OCI-M2 (cell line): Measurements from ENCODE around the gene CDKAL1.
A peak's percentile ranks its signal among the peaks of the same experiment; 100 is the strongest.
"Not testable (repeated sequence)": the region's sequence is repeated elsewhere in the genome, so short reads cannot be mapped to it uniquely, and the experiment has no call there.

Experiments used
- DNase-seq: peaks from one replicate; lab custom pipeline; 2025; ENCODE audit not compliant: unreplicated experiment; lab: John Stamatoyannopoulos, UW

Gene CDKAL1

GRCh38 chr6:20827798-20828197 is 293.5 kb downstream of the CDKAL1 start:
- DNase-seq, result no peak

DNA sequence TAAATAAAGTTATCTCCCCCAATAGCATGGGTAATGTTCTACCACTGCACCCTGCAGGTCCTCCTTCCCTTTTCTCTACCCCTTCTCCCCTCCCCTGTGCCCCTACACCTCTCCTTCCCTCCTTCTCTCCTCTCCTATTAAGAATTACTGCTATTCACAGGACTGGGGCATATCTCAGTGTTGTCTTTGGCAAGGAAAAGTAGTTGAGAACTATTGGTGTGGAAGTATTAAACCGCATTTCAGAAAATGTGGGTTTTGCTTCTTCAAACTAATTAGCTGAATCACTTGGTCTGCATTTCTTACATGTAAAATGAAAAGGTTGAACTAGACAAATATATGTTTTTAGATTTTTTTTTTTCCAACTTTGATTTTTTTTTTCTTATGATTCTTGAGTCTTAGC is 296.3 kb downstream of the CDKAL1 start:
- no peak for DNase-seq

DNA sequence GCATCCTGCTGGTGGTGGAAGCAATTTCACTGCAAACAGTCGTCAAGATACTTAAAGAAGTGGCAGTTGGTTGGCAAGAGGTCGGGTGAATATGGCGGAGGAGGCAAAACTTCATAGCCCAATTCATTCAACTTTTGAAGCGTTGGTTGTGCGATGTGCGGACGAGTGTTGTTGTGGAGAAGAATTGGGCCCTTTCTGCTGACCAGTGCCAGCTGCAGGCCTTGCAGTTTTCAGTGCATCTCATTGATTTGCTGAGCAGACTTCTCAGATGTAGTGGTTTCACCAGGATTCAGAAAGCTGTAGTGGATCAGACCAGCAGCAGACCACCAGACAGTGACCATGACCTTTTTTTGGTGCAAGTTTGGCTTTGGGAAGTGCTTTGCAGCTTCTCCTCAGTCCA is 297.0 kb downstream of the CDKAL1 start:
- not testable (repeated sequence) for DNase-seq

DNA sequence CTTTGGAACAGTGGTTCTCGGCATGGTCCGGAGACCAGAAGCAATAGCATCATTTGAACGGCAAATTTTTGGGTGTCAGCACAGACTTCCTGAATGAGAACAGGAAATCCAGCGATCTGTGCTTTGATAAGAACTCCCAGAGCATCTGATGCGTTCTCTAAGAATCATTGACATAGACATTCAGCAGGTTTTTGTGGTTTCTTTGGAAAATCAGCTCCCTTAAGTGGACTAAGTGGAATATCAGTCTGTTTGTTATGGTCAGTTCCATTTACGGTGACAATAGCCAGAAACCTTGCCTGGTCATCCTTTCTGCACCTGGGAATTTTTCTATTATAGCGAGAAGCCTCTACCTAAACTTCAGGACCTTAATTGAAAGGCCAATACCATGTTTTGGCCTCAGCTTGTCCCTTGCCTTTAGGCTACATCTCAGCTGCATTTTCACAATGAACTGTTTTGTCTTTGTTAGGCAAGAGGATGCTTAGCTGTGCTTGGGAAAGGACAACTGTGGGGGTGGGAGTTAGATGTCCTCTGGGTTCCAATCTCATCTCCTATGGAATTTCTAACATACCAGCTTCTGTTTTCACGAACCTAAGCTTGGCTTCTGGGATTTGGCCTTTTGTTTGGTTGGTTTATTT is 299.7 kb downstream of the CDKAL1 start:
- DNase-seq, result no peak

DNA sequence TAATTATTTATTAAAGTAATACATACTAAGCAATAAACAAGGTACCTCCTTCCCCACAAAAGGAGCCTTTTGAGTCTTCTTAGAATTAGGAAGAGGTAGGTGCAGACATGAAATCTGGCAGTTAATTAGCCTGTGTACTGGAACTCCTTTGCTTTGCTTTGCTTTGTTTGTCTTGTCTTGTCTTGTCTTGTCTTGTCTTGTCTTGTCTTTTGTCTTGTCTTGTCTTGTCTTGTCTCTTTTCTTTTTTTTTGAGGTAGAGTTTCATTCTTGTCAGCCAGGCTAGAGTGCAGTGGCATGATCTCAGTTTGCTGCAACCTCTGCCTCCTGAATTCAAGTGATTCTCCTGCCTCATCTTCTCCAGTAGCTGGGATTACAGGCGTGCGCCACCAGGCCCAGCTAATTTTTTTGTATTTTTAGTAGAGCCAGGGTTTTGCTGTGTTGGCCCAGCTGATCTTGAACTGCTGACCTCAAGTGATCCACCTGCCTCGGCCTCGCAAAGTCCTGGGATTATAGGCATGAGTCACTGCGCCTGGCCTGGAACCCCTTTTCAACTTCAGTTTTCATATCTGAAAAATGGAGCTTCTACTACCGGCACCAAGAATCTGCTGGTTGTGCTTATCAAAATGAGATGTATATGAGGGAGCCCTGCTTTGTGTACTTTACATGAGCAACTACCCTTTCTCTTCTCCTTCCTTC is 301.2 kb downstream of the CDKAL1 start:
- no peak for DNase-seq

DNA sequence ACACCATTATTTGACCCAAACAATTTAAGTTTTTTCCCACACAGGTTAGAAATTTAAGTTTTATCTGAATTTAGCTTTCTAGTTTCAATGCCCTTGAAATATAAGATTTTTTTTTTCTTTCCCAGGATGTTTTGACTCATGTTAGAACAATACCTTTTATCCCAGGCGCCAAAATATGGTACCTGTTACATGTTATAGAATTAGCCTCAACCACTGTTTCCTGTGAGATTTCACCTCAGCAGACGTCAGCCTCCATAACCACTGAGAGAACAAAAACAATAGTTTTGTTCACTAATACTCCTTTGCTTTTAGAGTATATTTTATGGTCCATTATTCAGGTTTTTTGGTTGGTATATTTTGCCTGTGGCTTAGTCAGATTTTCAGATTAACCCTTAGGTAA is 302.9 kb downstream of the CDKAL1 start:
- no peak for DNase-seq

- no peak for DNase-seq
These were observed 303.9 kb downstream of the CDKAL1 start for GRCh38 chr6:20838113-20838512.

GRCh38 chr6:20839630-20840029 is 305.4 kb downstream of the CDKAL1 start:
- DNase-seq, result no peak

GRCh38 chr6:20840675-20841074 is 306.4 kb downstream of the CDKAL1 start:
- DNase-seq, result no peak

GRCh38 chr6:20841806-20842205 is 307.5 kb downstream of the CDKAL1 start:
- no peak for DNase-seq

- no peak for DNase-seq
These were observed 311.3 kb downstream of the CDKAL1 start for GRCh38 chr6:20845592-20845991.

DNA sequence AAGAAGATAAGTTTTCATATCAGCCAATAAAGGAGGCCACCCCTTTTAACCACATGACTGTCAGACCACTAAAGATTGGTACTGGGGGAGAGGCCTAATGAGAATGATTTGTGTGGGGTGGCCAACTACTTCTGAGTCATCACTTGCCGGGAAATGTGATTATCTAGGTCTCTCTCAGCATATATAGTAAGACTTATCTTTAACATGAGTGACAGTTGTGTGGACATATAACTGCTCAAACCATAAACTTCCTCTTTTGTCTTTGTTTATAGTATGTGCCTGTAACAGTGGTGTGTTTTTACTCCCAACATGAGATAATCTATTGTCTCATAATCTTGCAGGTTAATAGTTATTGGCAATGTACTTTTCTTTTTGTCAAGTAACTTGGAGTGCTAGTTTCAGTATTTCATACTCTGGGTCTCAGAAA is 312.4 kb downstream of the CDKAL1 start:
- peak; percentile 68 for DNase-seq

- no peak for DNase-seq
These were observed 313.6 kb downstream of the CDKAL1 start for GRCh38 chr6:20847904-20848303.

DNA sequence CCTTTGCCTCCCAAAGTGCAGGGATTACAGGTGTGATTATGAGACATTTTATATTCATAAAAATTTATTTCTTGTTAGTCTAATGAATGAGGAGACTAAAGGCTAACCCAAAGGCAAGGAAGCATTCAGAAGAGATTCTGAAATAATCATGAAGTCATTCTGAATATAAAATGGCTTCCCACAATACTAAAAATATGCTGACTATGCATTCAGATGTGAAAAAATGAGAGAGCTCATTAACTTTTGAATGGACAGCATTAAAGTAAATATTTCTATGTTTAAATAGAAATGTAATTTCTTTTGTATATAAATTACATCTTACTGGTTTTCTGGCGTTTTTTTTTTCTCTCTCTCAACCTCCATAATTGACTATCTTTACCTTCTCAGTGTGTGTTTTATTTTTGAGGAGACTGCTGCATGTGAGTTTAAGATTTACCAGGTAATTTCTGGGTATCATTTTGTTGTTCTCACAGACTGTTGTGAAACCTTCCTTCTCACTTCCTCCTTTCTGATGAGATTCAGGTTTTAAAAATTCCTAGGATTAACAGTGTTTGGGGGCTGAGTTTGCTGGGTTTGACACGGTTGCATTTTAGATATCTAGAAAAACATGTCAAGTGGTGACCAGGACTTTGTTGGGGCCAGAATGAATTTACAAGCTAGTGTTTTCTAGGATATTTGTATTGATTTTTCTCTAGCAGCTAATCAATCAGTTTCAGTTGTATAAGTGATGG is 316.6 kb downstream of the CDKAL1 start:
- DNase-seq, result no peak

DNA sequence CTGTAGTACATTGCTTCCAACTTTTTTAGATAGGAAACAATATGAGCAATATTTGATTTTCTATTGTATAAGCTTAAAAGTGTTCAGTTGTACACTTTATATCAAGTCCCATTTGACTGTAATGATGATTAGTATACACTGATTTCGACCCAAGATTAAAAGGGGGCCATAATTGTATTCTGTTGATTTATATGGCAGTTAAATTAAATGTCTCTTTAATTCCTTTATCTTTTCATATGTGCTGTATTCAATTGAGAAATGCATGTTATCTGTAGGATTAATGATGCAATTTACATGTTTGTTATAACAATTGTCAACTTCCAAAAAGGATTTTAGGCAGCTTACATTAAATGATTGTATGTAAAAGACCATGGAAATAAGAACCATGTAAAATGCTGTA is 317.5 kb downstream of the CDKAL1 start:
- no peak for DNase-seq

DNA sequence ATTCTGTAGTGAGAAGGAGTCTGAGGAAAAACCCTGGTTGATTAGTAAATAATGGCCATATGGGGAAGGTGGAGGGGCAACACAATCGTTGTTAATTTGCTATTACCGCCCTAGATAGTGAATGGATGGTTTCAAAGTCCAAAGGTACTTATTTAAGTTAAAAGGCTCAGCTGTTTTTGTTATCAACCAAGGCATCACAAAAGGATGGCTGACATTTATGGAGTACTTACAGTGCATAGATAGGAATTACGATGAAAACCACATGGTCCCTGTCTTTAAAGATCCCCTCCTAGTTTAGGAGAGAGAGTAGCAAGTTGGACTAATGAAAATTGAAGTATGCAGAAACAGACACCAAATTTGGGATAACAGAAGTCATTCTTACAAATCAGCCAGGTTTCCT is 319.6 kb downstream of the CDKAL1 start:
- DNase-seq, result no peak

- DNase-seq, result no peak
These were observed 322.5 kb downstream of the CDKAL1 start for GRCh38 chr6:20856681-20857288.

- DNase-seq, result no peak
These were observed 327.2 kb downstream of the CDKAL1 start for GRCh38 chr6:20861481-20861880.

DNA sequence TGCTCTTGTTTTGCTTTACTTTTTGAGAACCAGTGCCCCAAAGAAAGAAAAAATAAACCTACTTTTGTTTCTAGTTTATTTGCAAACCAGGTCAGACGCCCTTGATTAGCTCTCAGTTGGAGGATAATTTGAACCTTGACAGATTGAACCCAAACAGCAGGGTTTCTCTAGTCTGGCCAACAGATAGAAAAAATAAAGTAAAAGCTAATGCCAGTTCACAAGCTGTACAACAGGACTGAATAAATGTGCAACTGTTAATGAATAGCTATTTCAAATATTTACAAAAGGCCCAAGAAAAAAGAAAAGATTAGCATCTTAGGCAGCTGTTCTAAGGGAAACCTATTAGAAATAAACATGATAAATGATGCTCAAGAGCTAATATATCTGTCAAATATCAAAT is 331.8 kb downstream of the CDKAL1 start:
- no peak for DNase-seq

DNA sequence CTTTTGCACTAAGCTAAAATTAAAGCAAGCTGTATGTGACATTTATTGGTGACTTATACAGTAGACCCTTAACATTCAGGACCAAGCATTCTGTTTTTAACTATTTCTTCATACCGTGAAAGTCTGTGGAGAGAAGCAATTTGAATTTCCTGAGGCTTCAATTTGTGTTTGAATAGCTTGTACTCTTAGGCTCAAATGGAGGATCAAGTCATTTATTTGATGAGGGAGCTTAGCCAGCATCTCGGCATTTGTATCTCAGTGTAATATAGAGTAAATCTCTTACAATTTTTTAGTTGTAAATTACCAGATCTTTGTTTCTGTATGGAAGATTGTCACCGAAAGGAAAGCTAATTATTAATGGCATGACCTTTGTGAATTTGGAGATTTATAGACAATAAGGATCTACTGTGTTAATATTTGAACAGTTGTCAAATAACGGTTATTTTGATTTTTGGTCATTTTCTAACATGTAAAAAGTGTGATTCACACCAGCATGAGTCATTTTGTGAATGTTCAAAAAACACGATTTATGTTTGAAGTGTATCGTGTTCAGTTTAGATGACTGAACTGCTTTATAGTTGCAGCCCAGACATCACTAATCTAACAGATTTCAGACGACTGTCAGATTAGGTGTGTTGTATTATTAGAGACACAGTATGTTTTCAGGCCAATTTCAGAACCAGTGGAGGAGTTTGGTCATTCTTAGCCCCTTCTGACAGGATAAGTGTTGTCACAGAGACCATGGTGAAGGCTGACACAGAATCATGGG is 332.9 kb downstream of the CDKAL1 start:
- DNase-seq, result no peak
